Fibroblast of skin of left biceps (primary cell): ENCODE measurements around the gene MEX3C.

Experiments used
- DNase-seq, 2 experiments: peaks; one replicate each; pipeline ENCODE4 v3.0.0-alpha.2; 2013; ENCODE audit warnings: low read depth in 2 of 2

MEX3C gene

DNA sequence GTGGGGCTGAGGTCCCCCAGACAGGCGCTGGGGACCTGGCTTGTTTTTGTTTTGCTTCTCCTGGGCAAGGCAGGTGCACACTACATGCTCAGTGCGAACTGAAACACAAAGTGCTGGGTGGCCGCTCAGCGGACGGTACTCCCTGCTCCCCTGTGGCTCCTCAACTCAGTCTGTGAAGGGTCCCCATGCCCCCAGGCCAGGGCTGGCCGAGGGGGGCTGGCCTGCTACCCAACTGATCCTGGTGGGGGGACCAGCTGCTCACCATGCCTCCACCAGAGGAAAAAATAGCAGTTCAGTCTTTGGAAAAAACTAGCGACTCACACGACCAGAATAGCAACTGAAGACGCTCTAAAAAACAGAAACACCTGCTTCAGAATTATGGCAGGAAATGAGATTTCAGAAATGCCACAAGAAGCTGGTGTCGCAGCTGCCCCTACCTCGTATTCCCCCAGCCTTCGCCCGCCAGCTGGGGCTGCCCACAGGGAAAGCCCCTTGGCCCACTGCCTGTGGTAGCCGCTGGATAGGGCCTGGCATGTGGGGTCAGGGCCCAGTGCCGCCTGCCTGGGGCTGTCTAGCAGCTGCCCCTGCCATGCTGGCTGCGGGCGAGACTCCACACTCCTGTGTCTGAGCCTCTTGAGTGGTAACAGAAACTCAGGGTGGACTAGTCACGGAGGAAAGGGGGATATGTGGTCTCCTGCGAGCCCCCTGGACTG is 43.7 kb downstream of the MEX3C start:
- no peak for DNase-seq

DNA sequence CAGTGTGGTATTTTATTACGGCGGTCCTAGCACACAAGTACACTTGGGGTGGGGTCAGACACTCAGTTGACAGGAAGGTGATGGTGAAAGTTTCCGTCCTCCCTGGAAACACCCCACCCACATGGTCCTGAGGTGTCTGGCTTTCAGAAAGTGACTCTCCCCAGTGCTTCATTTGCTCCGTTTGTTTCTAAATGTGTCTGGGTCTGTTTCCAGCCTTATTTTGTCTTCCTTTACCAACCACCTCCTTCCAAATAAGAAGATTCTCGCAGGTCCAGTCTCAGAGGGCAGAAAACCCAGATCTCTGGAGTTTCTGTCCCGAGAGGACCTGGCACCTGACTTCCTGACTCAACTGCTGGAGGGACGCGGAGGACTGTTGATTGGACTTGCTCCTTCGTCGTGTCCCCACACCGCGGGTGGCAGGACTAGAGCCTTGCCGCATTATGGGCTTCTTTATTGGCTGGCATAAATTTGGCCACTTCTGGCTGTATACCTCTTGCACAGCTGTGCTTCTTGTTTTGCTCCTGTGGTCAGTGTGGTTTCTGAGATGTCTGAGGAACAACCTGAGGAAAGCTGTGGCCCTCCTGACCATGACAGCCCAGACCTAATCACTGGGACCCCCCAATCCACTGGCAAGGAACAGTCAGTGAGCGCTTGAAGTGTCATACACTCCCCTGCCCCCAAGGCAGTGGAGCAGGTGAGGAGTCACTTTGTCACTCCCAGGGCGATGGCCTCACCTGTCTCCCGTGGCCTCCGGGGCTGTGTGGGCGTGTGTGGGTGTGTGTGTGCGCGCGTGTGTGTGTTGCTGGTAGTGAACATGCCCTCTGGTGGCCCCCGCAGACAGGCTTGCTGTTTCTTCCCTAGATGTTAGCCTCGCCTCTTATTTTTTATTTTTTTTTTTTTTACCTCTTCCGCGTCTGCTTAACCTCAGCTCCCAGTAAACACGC is 45.6 kb downstream of the MEX3C start:
- DNase-seq = no peak

- no peak for DNase-seq
These were observed 46.3 kb downstream of the MEX3C start for GRCh38 chr18:51151185-51151567.

DNA sequence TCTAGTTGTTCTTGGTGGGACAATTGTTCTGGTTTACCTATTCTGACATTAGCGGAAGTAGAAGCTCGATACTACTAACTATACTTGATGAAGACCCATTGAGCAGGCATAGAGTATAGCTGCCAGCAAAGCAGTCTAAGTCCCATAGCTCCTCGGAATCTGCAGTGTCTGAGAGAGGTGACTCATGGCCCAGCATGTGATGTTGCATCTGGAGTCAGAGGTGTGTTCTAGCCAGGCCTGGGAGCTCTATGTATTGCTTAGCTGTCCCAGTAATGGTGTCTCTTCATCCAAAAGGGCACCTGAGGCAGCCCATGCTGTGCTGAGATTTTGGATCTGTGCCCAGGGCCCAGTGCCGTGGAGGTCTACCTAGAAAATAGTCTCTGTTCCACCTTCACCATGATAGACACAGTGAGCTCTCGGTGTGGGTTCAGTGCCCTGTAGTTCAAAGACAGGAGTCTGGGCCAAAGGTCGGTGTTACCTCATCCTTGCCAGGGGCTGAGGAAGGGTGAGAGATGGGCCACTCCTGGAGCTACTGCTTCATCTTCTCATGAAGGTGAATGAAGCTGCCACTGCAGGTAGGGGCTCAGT is 47.3 kb downstream of the MEX3C start:
- no peak for DNase-seq

- DNase-seq = no peak
These were observed 47.8 kb downstream of the MEX3C start for GRCh38 chr18:51149670-51150069.

- no peak for DNase-seq
These were observed 50.6 kb downstream of the MEX3C start for GRCh38 chr18:51146909-51147308.

DNA sequence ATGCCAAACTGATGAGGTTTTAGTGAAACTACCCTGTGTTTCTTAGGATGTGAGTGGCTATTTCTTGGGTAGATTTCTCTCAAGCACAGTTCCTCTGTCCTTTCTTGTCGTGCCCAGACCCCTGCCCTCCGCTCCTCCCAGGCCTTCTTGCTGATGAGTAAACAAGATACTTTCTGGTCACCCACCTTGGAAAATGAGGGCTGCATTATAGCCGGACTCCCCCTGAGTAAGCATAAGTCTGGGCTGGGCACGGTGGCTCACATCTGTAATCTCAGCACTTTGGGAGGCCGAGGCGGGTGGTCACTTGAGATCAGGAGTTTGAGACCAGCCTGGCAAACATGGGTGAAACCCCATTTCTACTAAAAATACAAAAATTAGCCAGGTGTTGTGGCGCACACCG is 58.5 kb downstream of the MEX3C start:
- no peak for DNase-seq

- no peak for DNase-seq
These were observed 59.6 kb downstream of the MEX3C start for GRCh38 chr18:51137891-51138290.

DNA sequence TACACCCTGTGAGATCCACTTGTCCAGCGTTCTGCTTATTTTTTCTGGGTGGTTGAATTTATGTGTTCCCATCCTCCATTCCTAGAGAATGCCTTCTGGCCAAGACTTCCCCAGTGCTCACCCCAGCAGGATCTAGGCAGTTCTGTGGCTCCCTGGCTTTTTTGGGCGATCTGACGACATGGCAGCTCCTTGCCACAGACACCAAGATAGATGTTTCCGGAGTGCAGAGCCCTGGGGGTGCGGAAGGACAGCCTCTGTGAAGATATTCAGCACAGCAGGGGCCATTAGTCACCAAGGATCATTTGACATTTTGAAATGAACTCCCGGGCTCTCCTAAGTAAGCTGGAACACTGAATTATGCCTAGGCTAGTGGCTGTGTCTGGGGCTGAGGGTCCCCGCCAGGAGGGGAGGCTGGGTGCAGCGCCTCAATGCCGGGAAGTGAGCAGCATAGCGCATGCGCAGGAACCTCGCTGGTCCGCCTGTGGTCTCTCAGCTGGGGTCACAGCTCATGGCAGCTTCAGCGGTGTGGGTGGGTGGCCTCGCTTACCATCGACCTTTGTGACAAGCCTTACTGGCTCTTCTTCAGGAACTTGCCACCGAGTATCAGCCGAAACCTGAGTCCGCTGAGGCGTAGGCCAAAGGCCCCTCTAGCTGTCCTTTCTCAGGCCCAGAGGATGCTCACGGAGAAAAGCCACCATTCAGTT is 60.3 kb downstream of the MEX3C start:
- DNase-seq = no peak

DNA sequence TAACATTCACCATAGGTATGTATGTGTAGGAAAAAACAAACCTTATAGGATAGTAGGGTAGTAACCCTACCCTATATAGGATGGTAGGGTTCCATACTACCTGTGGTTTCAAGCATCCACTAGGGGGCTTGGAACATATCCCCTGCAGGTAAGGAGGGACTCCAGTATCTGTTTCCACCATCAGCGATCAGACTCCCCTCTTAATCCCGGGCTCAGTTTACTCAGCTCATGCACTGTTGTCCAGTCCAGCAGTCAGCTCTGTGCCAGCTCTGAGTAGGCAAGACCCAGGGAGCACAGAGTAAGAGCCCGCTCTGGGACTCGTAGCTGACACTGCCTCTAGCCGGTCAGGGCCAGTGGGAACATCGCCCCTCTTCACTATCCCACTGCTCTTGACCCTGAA is 61.7 kb downstream of the MEX3C start:
- no peak for DNase-seq

- DNase-seq = no peak
These were observed 62.1 kb downstream of the MEX3C start for GRCh38 chr18:51135364-51135763.

GRCh38 chr18:51134721-51135120 is 62.8 kb downstream of the MEX3C start:
- no peak for DNase-seq

GRCh38 chr18:51133580-51134160 is 63.8 kb downstream of the MEX3C start:
- DNase-seq = no peak

DNA sequence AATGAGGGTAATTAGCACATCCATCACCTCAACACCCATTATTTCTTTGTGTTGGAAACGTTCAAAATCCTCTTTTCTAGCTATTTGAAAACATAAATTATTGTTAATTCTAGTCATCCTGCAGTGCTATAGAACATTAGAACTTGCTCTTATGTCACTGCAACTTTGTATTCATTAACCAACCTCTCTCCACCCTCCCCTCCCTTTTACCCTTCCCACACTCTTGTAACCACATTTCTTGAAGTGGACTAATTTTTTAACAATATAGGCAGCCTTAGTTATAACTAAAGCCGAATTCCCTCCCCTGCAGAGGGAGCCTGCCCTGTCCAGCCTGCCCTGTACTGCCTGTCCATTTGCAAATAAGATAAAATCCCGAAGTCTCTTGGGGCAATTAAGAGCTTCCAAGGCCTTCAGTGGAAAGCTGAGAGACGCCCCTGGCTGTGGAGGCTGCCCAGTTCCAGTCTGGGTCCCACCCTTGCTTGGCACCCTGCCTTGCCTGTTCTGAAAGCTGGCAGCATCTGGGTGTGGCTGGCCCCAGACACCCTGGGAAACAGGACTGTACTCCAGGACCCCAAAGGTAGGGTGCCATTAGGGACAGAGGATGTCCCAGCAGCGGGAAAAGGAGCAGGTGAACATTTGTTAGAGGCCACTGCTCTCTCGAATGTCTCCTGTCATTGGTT is 65.1 kb downstream of the MEX3C start:
- no peak for DNase-seq

DNA sequence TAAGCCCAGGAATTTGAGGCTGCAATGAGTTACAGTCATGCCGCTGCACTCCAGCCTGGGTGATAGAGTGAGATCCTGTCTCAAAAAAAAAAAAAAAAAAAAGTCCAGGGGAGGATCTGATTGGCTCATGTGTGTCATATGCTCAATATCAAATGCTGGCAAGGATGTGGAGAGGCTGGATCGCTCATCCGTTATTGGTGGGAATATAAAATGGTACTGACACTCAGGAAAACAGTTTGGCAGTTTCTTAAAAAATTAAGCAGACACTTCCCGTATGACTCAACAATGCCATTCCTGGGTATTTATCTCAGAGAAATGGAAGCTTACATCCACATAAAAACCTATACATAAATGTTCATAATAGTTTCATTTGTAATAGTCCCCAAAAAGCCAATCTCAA is 68.9 kb downstream of the MEX3C start:
- no peak for DNase-seq

- DNase-seq = no peak
These were observed 69.8 kb downstream of the MEX3C start for GRCh38 chr18:51127664-51128063.

DNA sequence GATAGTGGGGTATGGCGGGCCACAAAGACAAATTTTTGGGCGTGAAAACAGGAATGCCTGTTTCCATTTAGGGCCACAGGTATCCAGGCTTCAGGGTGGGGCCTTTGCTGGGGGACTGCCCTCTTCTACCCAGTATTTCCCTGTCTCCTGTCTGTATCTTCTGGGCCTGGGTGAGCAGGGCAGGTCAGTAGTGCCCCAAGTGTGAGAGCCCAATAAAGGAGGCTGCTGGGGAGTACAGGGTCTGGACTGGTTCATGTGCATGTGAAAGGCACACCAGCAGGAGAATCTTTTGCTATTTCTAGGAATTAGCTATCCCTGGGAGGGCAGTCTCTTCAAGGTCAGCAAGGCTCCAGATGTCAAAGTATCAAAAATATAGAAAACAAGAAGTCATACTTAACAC is 71.5 kb downstream of the MEX3C start:
- DNase-seq = no peak
